ENCODE results near the gene ACAA1.

The ACAA1 gene

DNA sequence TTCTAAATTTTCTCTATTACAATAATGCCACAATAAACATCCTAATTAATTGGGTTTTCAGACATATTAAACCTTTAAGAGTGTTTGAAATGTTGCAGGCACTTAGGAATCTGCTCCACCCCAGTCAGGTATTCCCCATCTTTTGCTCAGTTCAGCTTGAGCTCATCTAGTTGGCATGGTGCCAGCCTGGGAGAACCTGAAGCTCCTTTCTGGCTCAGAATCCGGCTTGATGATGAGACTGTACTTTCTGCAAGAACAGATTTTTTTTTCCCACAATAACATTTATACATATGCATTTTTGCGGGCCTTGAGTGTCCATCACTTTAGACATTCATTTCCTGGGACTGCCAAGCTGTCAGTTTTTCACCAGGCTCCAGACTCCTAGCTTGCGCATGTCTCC is 20.7 kb upstream of the ACAA1 start:
- TF ChIP-seq, protein P1, sequence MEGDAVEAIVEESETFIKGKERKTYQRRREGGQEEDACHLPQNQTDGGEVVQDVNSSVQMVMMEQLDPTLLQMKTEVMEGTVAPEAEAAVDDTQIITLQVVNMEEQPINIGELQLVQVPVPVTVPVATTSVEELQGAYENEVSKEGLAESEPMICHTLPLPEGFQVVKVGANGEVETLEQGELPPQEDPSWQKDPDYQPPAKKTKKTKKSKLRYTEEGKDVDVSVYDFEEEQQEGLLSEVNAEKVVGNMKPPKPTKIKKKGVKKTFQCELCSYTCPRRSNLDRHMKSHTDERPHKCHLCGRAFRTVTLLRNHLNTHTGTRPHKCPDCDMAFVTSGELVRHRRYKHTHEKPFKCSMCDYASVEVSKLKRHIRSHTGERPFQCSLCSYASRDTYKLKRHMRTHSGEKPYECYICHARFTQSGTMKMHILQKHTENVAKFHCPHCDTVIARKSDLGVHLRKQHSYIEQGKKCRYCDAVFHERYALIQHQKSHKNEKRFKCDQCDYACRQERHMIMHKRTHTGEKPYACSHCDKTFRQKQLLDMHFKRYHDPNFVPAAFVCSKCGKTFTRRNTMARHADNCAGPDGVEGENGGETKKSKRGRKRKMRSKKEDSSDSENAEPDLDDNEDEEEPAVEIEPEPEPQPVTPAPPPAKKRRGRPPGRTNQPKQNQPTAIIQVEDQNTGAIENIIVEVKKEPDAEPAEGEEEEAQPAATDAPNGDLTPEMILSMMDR (IDR thresholded peaks at IDR 0.05) = no peak

- TF ChIP-seq, protein P1 (IDR thresholded peaks at IDR 0.05) = no peak
Measured at GRCh38 chr3:38157117-38157516, 20.2 kb upstream of the ACAA1 start.

DNA sequence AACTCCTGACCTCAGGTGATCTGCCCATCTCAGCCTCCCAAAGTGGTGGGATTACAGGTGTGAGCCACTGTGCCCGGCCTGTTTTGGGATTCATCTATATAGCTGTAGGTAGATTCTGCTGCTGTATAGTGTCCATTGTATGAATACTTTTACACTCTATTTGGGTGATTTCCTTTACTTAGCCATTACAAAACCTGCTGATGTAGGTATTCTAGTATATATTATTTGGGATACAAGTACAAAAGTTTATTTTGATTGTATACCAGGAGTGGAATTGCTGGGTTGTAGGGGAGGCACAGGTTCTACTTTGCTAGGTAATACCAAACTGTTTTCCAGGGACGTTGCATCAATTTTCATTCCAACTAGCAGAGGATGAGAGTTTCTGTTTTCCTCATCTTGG is 18.9 kb upstream of the ACAA1 start:
- TF ChIP-seq, protein P1 (IDR thresholded peaks at IDR 0.05) = no peak

DNA sequence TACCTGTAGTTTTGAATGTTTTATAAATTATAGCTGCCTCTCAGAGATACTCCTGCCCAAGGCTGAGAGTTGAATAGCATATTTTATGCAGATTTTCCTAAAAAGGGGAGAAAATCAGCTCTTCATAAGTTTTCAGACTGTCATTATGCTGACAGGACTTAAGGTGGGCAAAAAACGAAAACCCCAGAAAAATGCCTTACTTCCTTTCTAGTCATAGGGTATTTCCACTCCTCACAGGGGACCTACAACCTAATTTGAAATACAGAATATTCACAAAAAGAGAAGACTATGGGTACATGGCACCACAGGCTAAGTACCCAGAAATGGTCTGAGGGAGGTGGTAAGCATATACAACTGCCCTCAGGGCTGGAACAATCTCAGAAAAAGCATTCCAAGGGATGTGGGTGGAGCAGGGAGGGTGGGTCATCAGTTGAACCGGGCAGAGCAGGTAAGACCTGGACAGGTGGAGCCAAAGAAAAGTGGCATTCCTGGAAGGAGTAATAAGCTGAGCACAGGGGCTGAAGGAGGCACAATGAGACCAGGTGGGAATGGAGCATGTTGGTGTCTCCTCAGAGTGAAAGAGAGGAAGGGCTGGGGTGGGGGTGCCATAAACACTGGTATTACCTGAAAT is 17.8 kb upstream of the ACAA1 start:
- TF ChIP-seq, protein P1 (IDR thresholded peaks at IDR 0.05) = no peak

DNA sequence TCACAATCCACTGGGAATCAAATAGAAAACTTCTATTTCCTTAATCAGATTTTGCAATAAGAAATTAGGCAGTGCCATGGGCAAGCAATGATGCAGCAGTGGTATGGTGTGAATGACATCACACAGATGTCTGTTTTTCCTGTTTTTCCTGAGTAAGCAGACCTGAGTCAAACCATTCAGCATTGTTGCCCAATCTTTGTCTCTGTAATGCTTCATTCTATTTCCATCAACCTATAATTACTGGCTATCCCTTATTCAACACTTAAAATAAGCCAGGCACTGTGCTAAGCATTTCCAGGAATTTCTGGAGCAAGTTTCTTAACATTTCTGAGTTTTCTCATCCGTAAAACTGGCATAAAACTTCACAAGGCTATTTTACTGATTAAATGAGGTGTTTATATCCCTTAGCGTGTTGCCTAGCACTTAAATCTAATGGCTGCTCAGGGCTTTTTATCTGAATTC is 17.1 kb upstream of the ACAA1 start:
- TF ChIP-seq, protein P1 (IDR thresholded peaks at IDR 0.05) = no peak

- TF ChIP-seq, protein P1 (IDR thresholded peaks at IDR 0.05) = no peak
Measured at GRCh38 chr3:38153221-38153620, 16.3 kb upstream of the ACAA1 start.

- TF ChIP-seq, protein P1 (IDR thresholded peaks at IDR 0.05) = no peak
Measured at GRCh38 chr3:38152609-38153008, 15.7 kb upstream of the ACAA1 start.
